Neuronal stem cell (in vitro differentiated cells): ENCODE data around the gene SORT1.

ENCODE experiments used
- DNase-seq: peaks from one replicate; pipeline ENCODE4 v3.0.0-alpha.2; 2013; ENCODE audit warnings: low spot score
- H2AFZ ChIP-seq: one replicate; pipeline ENCODE4 v1.6.1; 2013; ENCODE audit warnings: mild to moderate bottlenecking, low read length, inconsistent platforms
- H2AK5ac ChIP-seq: 2 replicates; pipeline ENCODE4 v1.6.1; 2013; ENCODE audit warnings: low read depth, mild to moderate bottlenecking, inconsistent platforms, low read length, moderate library complexity, mixed read lengths
- H2BK120ac ChIP-seq: 2 replicates; pipeline ENCODE4 v1.6.1; 2013; ENCODE audit warnings: low read depth, mild to moderate bottlenecking, inconsistent platforms, low read length, moderate library complexity, mixed read lengths
- H2BK12ac ChIP-seq: one replicate; pipeline ENCODE4 v1.6.1; 2013; ENCODE audit warnings: low read length, inconsistent platforms
- H2BK15ac ChIP-seq: 2 replicates; pipeline ENCODE4 v1.6.1; 2013; ENCODE audit warnings: mild to moderate bottlenecking, low read length, inconsistent platforms, mixed read lengths
- H2BK5ac ChIP-seq: one replicate; pipeline ENCODE4 v1.6.1; 2013; ENCODE audit warnings: inconsistent platforms, mild to moderate bottlenecking, low read length, moderate library complexity
- H3K14ac ChIP-seq: one replicate; pipeline ENCODE4 v1.6.1; 2013; ENCODE audit warnings: low read length, inconsistent platforms
- H3K18ac ChIP-seq: 2 replicates; pipeline ENCODE4 v1.6.1; 2013; ENCODE audit warnings: low read length, inconsistent platforms
- H3K23ac ChIP-seq: 2 replicates; pipeline ENCODE4 v1.6.1; 2013; ENCODE audit warnings: low read depth, mild to moderate bottlenecking, mixed read lengths, low read length, inconsistent platforms; ENCODE audit not compliant: poor library complexity
- H3K27ac ChIP-seq: replicated peaks from 3 replicates; pipeline ENCODE4 v1.5.1; 2013; ENCODE audit warnings: low read length, inconsistent platforms
- H3K27me3 ChIP-seq, 3 experiments: 2 replicates each; pipeline ENCODE4 v1.6.1; 2013; ENCODE audit warnings: low read length in 3 of 3, mild to moderate bottlenecking in 2 of 3, inconsistent platforms in 1 of 3, low read depth in 1 of 3, mixed read lengths in 1 of 3, moderate library complexity in 1 of 3; ENCODE audit not compliant: control insufficient read depth in 3 of 3, insufficient read depth in 3 of 3
- H3K36me3 ChIP-seq, 2 donors: replicated peaks in 1 of 2; 2 replicates each; pipeline ENCODE4 v1.6.1; 2013; ENCODE audit warnings: low read length in 2 of 2; ENCODE audit not compliant: control insufficient read depth in 2 of 2, insufficient read depth in 2 of 2
- H3K4ac ChIP-seq: 2 replicates; pipeline ENCODE4 v1.6.1; 2013; ENCODE audit warnings: inconsistent platforms, mild to moderate bottlenecking, low read length, moderate library complexity
- H3K4me1 ChIP-seq, 2 donors: 1 replicate in 1 of 2; 2 replicates in 1 of 2; pipeline ENCODE4 v1.6.1; 2013; ENCODE audit warnings: low read length in 2 of 2, low read depth in 1 of 2; ENCODE audit not compliant: control insufficient read depth in 2 of 2, insufficient read depth in 1 of 2
- H3K4me2 ChIP-seq: one replicate; pipeline ENCODE4 v1.6.1; 2013; ENCODE audit warnings: mild to moderate bottlenecking, low read length, inconsistent platforms; ENCODE audit not compliant: insufficient read depth, poor library complexity, severe bottlenecking
- H3K4me3 ChIP-seq, 2 donors: 2 replicates each; pipeline ENCODE4 v1.5.1; 2013; ENCODE audit warnings: low read length in 2 of 2, mild to moderate bottlenecking in 2 of 2, inconsistent platforms in 1 of 2, moderate library complexity in 1 of 2
- H3K79me1 ChIP-seq: one replicate; pipeline ENCODE4 v1.6.1; 2013; ENCODE audit warnings: low read depth, mild to moderate bottlenecking, inconsistent platforms, low read length, moderate library complexity
- H3K9ac ChIP-seq: one replicate; pipeline ENCODE4 v1.6.1; 2013; ENCODE audit warnings: mild to moderate bottlenecking, low read depth, low read length, inconsistent platforms; ENCODE audit not compliant: poor library complexity
- H3K9me3 ChIP-seq, 2 donors: replicated peaks in 1 of 2; 2 replicates each; pipeline versions ENCODE3 to v1.6.1; 2013; ENCODE audit warnings: low read length in 2 of 2, mild to moderate bottlenecking in 2 of 2, inconsistent platforms in 1 of 2, low read depth in 1 of 2, mixed read lengths in 1 of 2, moderate library complexity in 1 of 2; ENCODE audit not compliant: control insufficient read depth in 2 of 2, insufficient read depth in 1 of 2
- H4K8ac ChIP-seq: one replicate; pipeline ENCODE4 v1.6.1; 2013; ENCODE audit warnings: low read depth, mild to moderate bottlenecking, inconsistent platforms, low read length, moderate library complexity
- H4K91ac ChIP-seq: one replicate; pipeline ENCODE4 v1.6.1; 2013; ENCODE audit warnings: low read length, low read depth, mild to moderate bottlenecking, inconsistent platforms; ENCODE audit not compliant: poor library complexity
- WGBS, 2 donors: extraction: QIAGEN DNeasy Blood & Tissue Kit; methylation state at CpG; one replicate each; pipeline ENCODE4 v1.1.7; 2013; ENCODE audit warnings: missing lambda C conversion rate in 2 of 2, mixed read lengths in 1 of 2; ENCODE audit not compliant: insufficient read length in 2 of 2, insufficient replicate concordance in 1 of 2; ENCODE audit errors: extremely low coverage in 2 of 2; 5-methylcytosine and 5-hydroxymethylcytosine counted together

SORT1 gene

DNA sequence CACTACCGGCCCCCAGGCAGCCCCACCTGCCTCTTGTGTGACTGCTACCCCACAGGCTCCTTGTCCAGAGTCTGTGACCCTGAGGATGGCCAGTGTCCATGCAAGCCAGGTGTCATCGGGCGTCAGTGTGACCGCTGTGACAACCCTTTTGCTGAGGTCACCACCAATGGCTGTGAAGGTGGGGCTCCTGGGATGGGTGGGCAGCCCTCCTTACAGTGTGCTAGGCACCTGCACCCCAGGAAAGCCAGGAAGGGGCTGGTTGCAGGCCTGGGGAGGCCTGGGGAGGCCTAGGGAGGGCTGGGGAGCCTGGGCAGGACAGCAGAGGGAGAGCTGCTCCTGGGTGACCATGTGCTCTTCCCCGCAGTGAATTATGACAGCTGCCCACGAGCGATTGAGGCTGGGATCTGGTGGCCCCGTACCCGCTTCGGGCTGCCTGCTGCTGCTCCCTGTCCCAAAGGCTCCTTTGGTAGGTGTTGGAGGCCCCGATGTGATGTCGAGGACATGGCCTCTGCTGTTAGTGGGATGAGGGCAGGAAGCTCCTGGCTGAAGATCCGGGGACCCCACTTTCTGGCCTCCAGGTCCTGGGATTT, 131.9 kb downstream of the SORT1 start:
- peaks cover 0 to 2% of the 10 kb centered on the region in 2 donors for H3K9me3 ChIP-seq
- no peak overlapping the region for H3K14ac ChIP-seq
- no CpG with 5 or more reads among the region's 13 CpGs for WGBS, 2 donors
- no peak for DNase-seq
- no peak overlapping the region for H2BK5ac ChIP-seq
- H3K27ac ChIP-seq, result no peak overlapping the region
- H3K36me3 ChIP-seq, result peaks cover 86 to 97% of the 10 kb centered on the region in 2 donors
- no peak overlapping the region for H4K8ac ChIP-seq
- peaks cover under 1 to 6% of the 10 kb centered on the region in 2 donors for H3K4me1 ChIP-seq
- no peaks in the 10 kb centered on the region for H3K27me3 ChIP-seq
- no peak overlapping the region for H4K91ac ChIP-seq
- no peak overlapping the region for H3K9ac ChIP-seq
- H2BK15ac ChIP-seq, result no peak overlapping the region
- no peak overlapping the region for H3K4me3 ChIP-seq
- H3K23ac ChIP-seq, result no peak overlapping the region
- no peak overlapping the region for H2AFZ ChIP-seq
- peaks cover 19% of the 10 kb centered on the region for H3K79me1 ChIP-seq
- no peak overlapping the region for H3K4ac ChIP-seq
- peak overlapping the region; percentile 35 for H2AK5ac ChIP-seq
- no peak overlapping the region for H3K18ac ChIP-seq
- H2BK120ac ChIP-seq, result no peak overlapping the region
- peak overlapping the region; percentile 51 for H2BK12ac ChIP-seq
- no peak overlapping the region for H3K4me2 ChIP-seq

DNA sequence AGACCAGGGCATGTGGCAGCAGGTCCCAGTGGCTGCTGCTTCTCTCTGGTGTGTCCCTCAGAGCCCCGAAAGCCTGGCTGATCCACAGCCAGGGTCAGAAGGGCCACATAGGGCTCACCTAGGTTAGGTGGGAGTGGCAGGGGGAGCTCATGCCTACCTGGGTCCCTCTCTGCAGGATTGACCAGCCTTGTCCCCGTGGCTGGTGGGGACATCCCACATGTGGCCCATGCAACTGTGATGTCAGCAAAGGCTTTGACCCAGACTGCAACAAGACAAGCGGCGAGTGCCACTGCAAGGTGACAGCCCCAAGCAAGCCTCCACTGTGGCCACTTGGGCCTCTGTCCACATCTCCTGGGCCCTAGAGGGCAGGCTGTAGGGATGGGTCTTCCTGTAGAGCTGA, 132.7 kb downstream of the SORT1 start:
- Histone ChIP-seq H2AFZ (no peak overlapping the region), H3K4ac (no peak overlapping the region), H4K91ac (no peak overlapping the region), H2BK12ac (no peak overlapping the region), H3K23ac (no peak overlapping the region), H3K4me1 (peaks cover 8 to 12% of the 10 kb centered on the region in 2 donors), H3K18ac (no peak overlapping the region), H2BK120ac (no peak overlapping the region), H3K27ac (no peak overlapping the region), H3K79me1 (peaks cover 18% of the 10 kb centered on the region), H2BK5ac (peak overlapping the region; percentile 4), H2AK5ac (no peak overlapping the region), H3K4me3 (no peak overlapping the region), H3K4me2 (no peak overlapping the region), H3K36me3 (peaks cover 84 to 95% of the 10 kb centered on the region in 2 donors), H4K8ac (no peak overlapping the region), H3K27me3 (no peaks in the 10 kb centered on the region), H3K9me3 (peaks cover 0 to 2% of the 10 kb centered on the region in 2 donors), H3K14ac (no peak overlapping the region), H3K9ac (peak overlapping the region; percentile 66), H2BK15ac (no peak overlapping the region)
- WGBS, 2 donors, result no CpG with 5 or more reads among the region's 4 CpGs
- DNase-seq, result no peak

DNA sequence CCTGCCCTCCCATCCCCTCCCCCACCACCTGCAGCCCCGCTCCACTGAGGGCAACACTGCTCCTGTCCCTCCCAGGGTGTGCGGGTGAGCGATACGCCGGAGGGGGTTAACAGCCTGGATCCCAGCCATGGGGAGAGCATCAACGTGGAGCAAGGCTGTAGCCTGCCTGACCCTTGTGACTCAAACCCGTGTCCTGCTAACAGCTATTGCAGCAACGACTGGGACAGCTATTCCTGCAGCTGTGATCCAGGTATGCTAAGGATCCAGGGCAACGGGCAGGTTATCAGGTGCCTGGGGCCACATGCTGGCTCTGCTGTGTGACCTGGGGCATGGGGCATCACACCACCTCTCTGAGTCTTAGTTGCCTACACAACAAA, 133.4 kb downstream of the SORT1 start:
- no peak overlapping the region for H2BK120ac ChIP-seq
- peaks cover 13 to 17% of the 10 kb centered on the region in 2 donors for H3K4me1 ChIP-seq
- H4K8ac ChIP-seq, result no peak overlapping the region
- H3K36me3 ChIP-seq, result peaks cover 77 to 90% of the 10 kb centered on the region in 2 donors
- no peak overlapping the region for H3K4me2 ChIP-seq
- no peak overlapping the region for H3K27ac ChIP-seq
- no peak overlapping the region for H4K91ac ChIP-seq
- H3K9ac ChIP-seq, result no peak overlapping the region
- H3K4me3 ChIP-seq, result no peak overlapping the region
- H3K23ac ChIP-seq, result peak overlapping the region; percentile 27
- H3K4ac ChIP-seq, result no peak overlapping the region
- peak overlapping the region; percentile 3 for H2AK5ac ChIP-seq
- H3K79me1 ChIP-seq, result peaks cover 16% of the 10 kb centered on the region
- H3K14ac ChIP-seq, result no peak overlapping the region
- H2BK5ac ChIP-seq, result no peak overlapping the region
- no CpG with 5 or more reads among the region's 9 CpGs for WGBS, 2 donors
- H3K18ac ChIP-seq, result no peak overlapping the region
- no peaks in the 10 kb centered on the region for H3K27me3 ChIP-seq
- no peak overlapping the region for H2AFZ ChIP-seq
- no peak for DNase-seq
- H2BK15ac ChIP-seq, result no peak overlapping the region
- peaks cover 0 to 2% of the 10 kb centered on the region in 2 donors for H3K9me3 ChIP-seq
- H2BK12ac ChIP-seq, result no peak overlapping the region

DNA sequence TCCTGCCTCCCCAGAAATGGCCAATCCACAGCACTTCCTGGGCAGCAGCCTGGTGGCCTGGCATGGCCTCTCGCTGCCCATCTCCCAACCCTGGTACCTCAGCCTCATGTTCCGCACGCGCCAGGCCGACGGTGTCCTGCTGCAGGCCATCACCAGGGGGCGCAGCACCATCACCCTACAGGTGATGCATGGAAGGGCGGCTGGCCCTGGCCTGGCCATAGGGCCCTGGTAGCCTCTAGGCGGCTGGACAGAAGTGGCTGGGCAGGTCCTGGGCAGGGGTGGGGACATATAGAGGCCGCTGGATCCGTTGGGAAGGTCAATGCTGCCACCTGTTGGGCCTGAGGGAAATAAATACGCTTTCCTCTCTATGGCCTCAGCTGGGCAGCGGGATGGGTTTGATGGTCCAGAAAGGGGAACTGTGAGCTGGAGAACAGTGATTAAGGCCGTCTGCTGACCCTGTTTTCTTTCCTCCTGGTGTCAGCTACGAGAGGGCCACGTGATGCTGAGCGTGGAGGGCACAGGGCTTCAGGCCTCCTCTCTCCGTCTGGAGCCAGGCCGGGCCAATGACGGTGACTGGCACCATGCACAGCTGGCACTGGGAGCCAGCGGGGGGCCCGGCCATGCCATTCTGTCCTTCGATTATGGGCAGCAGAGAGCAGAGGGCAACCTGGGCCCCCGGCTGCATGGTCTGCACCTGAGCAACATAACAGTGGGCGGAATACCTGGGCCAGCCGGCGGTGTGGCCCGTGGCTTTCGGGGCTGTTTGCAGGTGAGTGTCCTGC, 133.9 kb downstream of the SORT1 start:
- peak; percentile 75 for DNase-seq
- Histone ChIP-seq H3K9ac (peak overlapping the region; percentile 63), H2BK15ac (peak overlapping the region; percentile 74), H3K4me2 (no peak overlapping the region), H3K9me3 (peaks cover 0 to 2% of the 10 kb centered on the region in 2 donors), H2BK12ac (no peak overlapping the region), H2AK5ac (peak overlapping the region; percentile 94), H3K4ac (peak overlapping the region; percentile 71), H2BK5ac (no peak overlapping the region), H2AFZ (no peak overlapping the region), H3K27ac (no peak overlapping the region), H2BK120ac (peak overlapping the region; percentile 77), H4K8ac (peak overlapping the region; percentile 66), H4K91ac (no peak overlapping the region), H3K18ac (peak overlapping the region; percentile 84), H3K36me3 (peaks cover 75 to 90% of the 10 kb centered on the region in 2 donors), H3K79me1 (peaks cover 16% of the 10 kb centered on the region), H3K27me3 (no peaks in the 10 kb centered on the region), H3K4me3 (no peak overlapping the region), H3K23ac (no peak overlapping the region), H3K14ac (no peak overlapping the region), H3K4me1 (peaks cover 19 to 23% of the 10 kb centered on the region in 2 donors)
- WGBS, 2 donors, result no CpG with 5 or more reads among the region's 29 CpGs
